Mononuclear cell (primary cell): ENCODE measurements around the gene ZBTB8OS. TPM values are rescaled to one million over a fixed set of nuclear protein-coding genes. Genes with fewer than 3 reads are reported as not detected.
"Not testable (repeated sequence)": the region's sequence is repeated elsewhere in the genome, so short reads cannot be mapped to it uniquely, and the experiment has no call there.

ENCODE experiments used
- H3K27me3 ChIP-seq: 2 replicates; pipeline ENCODE4 v1.6.0; 2011; ENCODE audit warnings: low read length, control low read depth; ENCODE audit not compliant: insufficient read depth
- H3K4me1 ChIP-seq: 2 replicates; pipeline ENCODE4 v1.5.1; 2011; ENCODE audit warnings: mild to moderate bottlenecking, low read length, control low read depth; ENCODE audit not compliant: insufficient read depth
- H3K4me3 ChIP-seq: 2 replicates; pipeline ENCODE4 v1.5.1; 2011; ENCODE audit warnings: mild to moderate bottlenecking, low read length, moderate library complexity
- H3K9me3 ChIP-seq: 2 replicates; pipeline ENCODE4 v1.5.1; 2011; ENCODE audit warnings: low read depth, mild to moderate bottlenecking, control low read depth, low read length
- total RNA-seq: library from RNA; depleted of rRNA; stranded (reverse); fragments of >200 nt; gene quantifications from one replicate; pipeline ENCODE4 v1.2.3, GENCODE V29; 2012

The ZBTB8OS gene
- 34.5 TPM for total RNA-seq

GRCh38 chr1:32650248-32650751 lies at the start of gene ZBTB8OS:
Gene ZBTB8OS, minus strand, starts transcription at chr1:32650550. Its CDS starts 21 bp downstream, at chr1:32650529.
- H3K9me3 ChIP-seq = no peaks in the 10 kb centered on the region
- H3K27me3 ChIP-seq = no peaks in the 10 kb centered on the region
- peaks cover 45% of the 10 kb centered on the region for H3K4me1 ChIP-seq
- H3K4me3 ChIP-seq = peak within 1 kb of the TSS; percentile 71

- H3K4me1 ChIP-seq, H3K27me3 ChIP-seq, H3K4me3 ChIP-seq: not testable (repeated sequence)
Observed at GRCh38 chr1:32696996-32697395, 46.6 kb upstream of the ZBTB8OS start.

DNA sequence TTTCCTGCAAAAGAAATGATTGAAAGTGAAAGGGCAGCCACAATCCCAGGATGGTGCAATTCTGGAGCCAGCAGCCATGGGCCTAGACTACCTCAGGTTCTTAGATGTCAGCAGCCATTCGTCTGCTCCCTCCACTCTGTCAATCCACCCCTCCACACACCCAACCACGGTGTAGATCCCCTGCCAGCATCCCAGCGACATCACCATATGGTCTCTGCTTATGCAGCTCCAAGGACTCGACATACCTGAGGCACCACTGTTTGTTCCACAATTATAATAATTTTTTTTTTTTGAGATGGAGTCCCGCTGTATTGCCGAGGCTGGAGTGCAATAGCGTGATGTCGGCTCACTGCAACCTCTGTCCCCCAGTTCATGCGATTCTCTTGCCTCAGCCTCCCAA lies 45.7 kb upstream of the ZBTB8OS start:
- no peaks in the 10 kb centered on the region for H3K4me1 ChIP-seq
- H3K9me3 ChIP-seq = no peaks in the 10 kb centered on the region
- H3K27me3 ChIP-seq = no peaks in the 10 kb centered on the region

More at GRCh38 chr1:32696996-32697395, 46.6 kb upstream of the ZBTB8OS start:
- H3K9me3 ChIP-seq = not testable (repeated sequence)

GRCh38 chr1:32695098-32695904 lies 45.0 kb upstream of the ZBTB8OS start:
- Histone ChIP-seq H3K4me3 (no peak overlapping the region), H3K27me3 (no peaks in the 10 kb centered on the region), H3K4me1 (no peaks in the 10 kb centered on the region), H3K9me3 (no peaks in the 10 kb centered on the region)

More for the DNA sequence above, 45.7 kb upstream of the ZBTB8OS start:
- no peak overlapping the region for H3K4me3 ChIP-seq

- no peak overlapping the region for H3K4me3 ChIP-seq
- no peaks in the 10 kb centered on the region for H3K27me3 ChIP-seq
- H3K4me1 ChIP-seq = no peaks in the 10 kb centered on the region
- H3K9me3 ChIP-seq = no peaks in the 10 kb centered on the region
Observed at GRCh38 chr1:32693455-32694174, 43.3 kb upstream of the ZBTB8OS start.

- Histone ChIP-seq H3K4me1 (no peaks in the 10 kb centered on the region), H3K9me3 (no peaks in the 10 kb centered on the region), H3K27me3 (no peaks in the 10 kb centered on the region), H3K4me3 (no peak overlapping the region)
Observed at GRCh38 chr1:32686387-32686786, 36.0 kb upstream of the ZBTB8OS start.

- no peaks in the 10 kb centered on the region for H3K9me3 ChIP-seq
- no peaks in the 10 kb centered on the region for H3K4me1 ChIP-seq
- H3K4me3 ChIP-seq = no peak overlapping the region
- H3K27me3 ChIP-seq = no peaks in the 10 kb centered on the region
Observed at GRCh38 chr1:32685498-32685897, 35.1 kb upstream of the ZBTB8OS start.

- no peaks in the 10 kb centered on the region for H3K27me3 ChIP-seq
- H3K9me3 ChIP-seq = no peaks in the 10 kb centered on the region
- H3K4me3 ChIP-seq = no peak overlapping the region
- H3K4me1 ChIP-seq = no peaks in the 10 kb centered on the region
Observed at GRCh38 chr1:32684167-32684811, 33.9 kb upstream of the ZBTB8OS start.

GRCh38 chr1:32683397-32683796 lies 33.0 kb upstream of the ZBTB8OS start:
- H3K4me1 ChIP-seq = no peaks in the 10 kb centered on the region
- no peaks in the 10 kb centered on the region for H3K27me3 ChIP-seq
- H3K9me3 ChIP-seq = no peaks in the 10 kb centered on the region
- H3K4me3 ChIP-seq = no peak overlapping the region

DNA sequence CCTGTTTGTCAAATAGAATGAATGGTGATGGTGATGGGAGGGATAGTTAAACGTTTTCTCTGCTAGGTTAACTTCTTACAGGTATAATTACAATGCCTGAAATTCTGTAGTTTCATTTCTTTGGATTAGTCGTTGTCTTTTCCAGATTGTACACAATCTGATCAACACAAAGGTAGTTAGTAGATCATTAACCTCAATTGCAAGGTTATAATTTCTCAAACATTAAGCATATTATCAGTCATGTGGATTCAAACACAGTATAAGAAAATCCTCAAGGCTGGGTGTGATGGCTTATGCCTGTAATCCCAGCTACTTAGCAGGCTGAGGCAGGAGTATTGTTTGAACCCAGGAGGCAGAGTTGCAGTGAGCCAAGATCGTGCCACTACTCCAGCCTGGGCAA lies 31.6 kb upstream of the ZBTB8OS start:
- no peak overlapping the region for H3K4me3 ChIP-seq
- H3K27me3 ChIP-seq = no peaks in the 10 kb centered on the region
- H3K9me3 ChIP-seq = no peaks in the 10 kb centered on the region
- no peaks in the 10 kb centered on the region for H3K4me1 ChIP-seq

DNA sequence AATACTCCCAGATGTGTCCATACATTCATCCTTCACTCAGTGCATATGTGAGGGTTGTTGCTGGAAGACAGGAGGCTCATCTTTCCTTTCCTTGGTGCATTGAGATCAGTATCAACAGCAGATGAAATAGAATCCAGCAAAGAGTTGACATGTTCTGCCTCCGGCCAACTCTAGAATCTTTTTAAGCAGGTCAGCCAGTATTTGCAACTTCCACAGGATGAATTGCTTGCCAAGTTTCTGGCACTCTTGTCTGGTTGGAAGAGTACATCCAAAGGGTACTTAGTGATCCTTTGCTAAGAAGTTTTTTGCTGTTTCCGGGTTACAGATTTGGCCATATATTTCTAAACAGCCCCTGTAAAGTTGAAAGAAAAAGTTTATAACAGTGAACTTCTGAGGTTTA lies 31.2 kb upstream of the ZBTB8OS start:
- H3K27me3 ChIP-seq = no peaks in the 10 kb centered on the region
- no peaks in the 10 kb centered on the region for H3K9me3 ChIP-seq
- H3K4me3 ChIP-seq = no peak overlapping the region
- no peaks in the 10 kb centered on the region for H3K4me1 ChIP-seq

GRCh38 chr1:32680642-32681041 lies 30.3 kb upstream of the ZBTB8OS start:
- Histone ChIP-seq H3K9me3 (no peaks in the 10 kb centered on the region), H3K27me3 (no peaks in the 10 kb centered on the region), H3K4me3 (no peak overlapping the region), H3K4me1 (no peaks in the 10 kb centered on the region)

DNA sequence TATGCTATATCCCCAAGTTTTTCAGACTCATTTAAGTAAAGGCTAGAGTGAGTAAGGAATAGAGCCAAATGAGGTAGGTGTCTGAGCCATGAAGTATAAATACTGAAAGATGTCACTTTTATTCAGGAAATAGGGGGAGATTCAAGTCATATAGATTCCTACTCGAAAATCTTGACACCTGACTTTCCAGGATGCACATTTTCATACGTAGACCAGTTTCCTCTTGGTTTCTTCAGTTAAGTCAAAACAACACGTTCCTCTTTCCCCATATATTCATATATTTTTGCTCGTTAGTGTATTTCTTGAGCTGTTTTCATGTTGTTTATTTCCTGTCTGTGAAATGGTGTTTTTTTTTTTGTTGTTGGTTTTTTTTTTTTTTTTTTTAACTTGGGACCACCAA lies 29.6 kb upstream of the ZBTB8OS start:
- not testable (repeated sequence) for H3K4me1 ChIP-seq, H3K9me3 ChIP-seq, H3K27me3 ChIP-seq, H3K4me3 ChIP-seq

- Histone ChIP-seq H3K4me1 (no peaks in the 10 kb centered on the region), H3K27me3 (no peaks in the 10 kb centered on the region), H3K9me3 (no peaks in the 10 kb centered on the region), H3K4me3 (no peak overlapping the region)
Observed at GRCh38 chr1:32676945-32677344, 26.6 kb upstream of the ZBTB8OS start.

GRCh38 chr1:32668716-32669115 lies 18.4 kb upstream of the ZBTB8OS start:
- H3K4me3 ChIP-seq, H3K4me1 ChIP-seq, H3K9me3 ChIP-seq, H3K27me3 ChIP-seq: not testable (repeated sequence)
